ENCODE measurements around the gene UCP3.

- no peak for TF ChIP-seq CTCF (IDR thresholded peaks at IDR 0.05)
- TF ChIP-seq EZH2 (IDR thresholded peaks at IDR 0.05; ENCODE audit: borderline replicate concordance, insufficient read depth, low read depth, low read length, poor library complexity, severe bottlenecking): no peak
These were observed 32.3 kb downstream of the UCP3 start for GRCh38 chr11:73976451-73977151.

Measured in B cell (primary cell).